Endothelial cell of umbilical vein (primary cell): ENCODE results near the gene C1RL. TPM values are rescaled to one million over a fixed set of nuclear protein-coding genes. Genes with fewer than 3 reads are reported as not detected.

ENCODE experiments used
- BruUV-seq: library from RNA; stranded (reverse); fragments of 400-500 nt; replicated peaks from 2 replicates; lab custom pipeline; 2021; lab: Mats Ljungman, UMichigan
- CTCF ChIA-PET: fragments of 300-600, 350-600 bp; sonication (Branson Sonifier 250); formaldehyde crosslinking; loops from one replicate; lab custom pipeline; 2021; ENCODE audit warnings: antibody characterized with exemption, inconsistent platforms; lab: Charles Lee
- POLR2A ChIA-PET: fragments of 300-600, 350-600 bp; sonication (Branson Sonifier 250); formaldehyde crosslinking; loops from one replicate; lab custom pipeline; 2021; ENCODE audit warnings: antibody characterized with exemption, inconsistent platforms; lab: Charles Lee
- DNase-seq: peaks from one replicate; pipeline ENCODE4 v3.0.0-alpha.2; 2011; ENCODE audit warnings: low read depth, low spot score
- FAIRE-seq: peaks from 2 replicates; lab custom pipeline; 2011; peaks lifted over from hg19 to GRCh38; lab: Jason Lieb, UNC
- H2AFZ ChIP-seq: 2 replicates; pipeline ENCODE4 v1.6.0; 2012; ENCODE audit warnings: low read depth, low read length, control low read depth, inconsistent platforms
- H3K27ac ChIP-seq: 2 replicates; pipeline ENCODE4 v1.5.1; 2011; ENCODE audit warnings: low read depth, mild to moderate bottlenecking, control low read depth, low read length, moderate library complexity; ENCODE audit not compliant: insufficient read depth
- H3K27me3 ChIP-seq, 2 experiments: 2 replicates each; pipeline versions ENCODE4 v1.6.0 to v1.6.1; 2011; ENCODE audit warnings: low read length in 2 of 2, mixed read lengths in 1 of 2; ENCODE audit not compliant: control insufficient read depth in 2 of 2, insufficient read depth in 2 of 2
- H3K36me3 ChIP-seq, 2 experiments: 2 replicates in 1 of 2; 3 replicates in 1 of 2; pipeline ENCODE4 v1.5.1; 2011; ENCODE audit warnings: low read length in 2 of 2, mild to moderate bottlenecking in 1 of 2, moderate library complexity in 1 of 2; ENCODE audit not compliant: control insufficient read depth in 2 of 2, insufficient read depth in 2 of 2; ENCODE audit errors: extremely low read depth in 1 of 2
- H3K4me1 ChIP-seq: 3 replicates; pipeline ENCODE4 v1.5.1; 2011; ENCODE audit warnings: mild to moderate bottlenecking, low read length; ENCODE audit not compliant: control insufficient read depth, insufficient read depth; ENCODE audit errors: extremely low read depth
- H3K4me2 ChIP-seq: 2 replicates; pipeline ENCODE4 v1.6.1; 2011; ENCODE audit warnings: low read length, control low read depth, mixed read lengths; ENCODE audit not compliant: insufficient read depth
- H3K4me3 ChIP-seq, 3 experiments: fragments of 200-600 bp in 1 of 3; sonication (generic), shearing (Covaris generic) in 1 of 3; replicated peaks in 1 of 3; 2 replicates each; pipeline ENCODE4 v1.5.1; 2011 to 2016; ENCODE audit warnings: control low read depth in 3 of 3, low read length in 3 of 3, mild to moderate bottlenecking in 2 of 3, inconsistent platforms in 1 of 3, low read depth in 1 of 3, moderate library complexity in 1 of 3; ENCODE audit not compliant: insufficient read depth in 1 of 3
- H3K79me2 ChIP-seq: 2 replicates; pipeline ENCODE4 v1.6.0; 2012; ENCODE audit warnings: low read length, inconsistent platforms; ENCODE audit not compliant: control insufficient read depth, insufficient read depth
- H3K9ac ChIP-seq: replicated peaks from 2 replicates; pipeline ENCODE3; 2011; ENCODE audit warnings: low read length, control low read depth; ENCODE audit not compliant: insufficient read depth; ENCODE audit errors: extremely low read depth
- H3K9me1 ChIP-seq: replicated peaks from 3 replicates; pipeline ENCODE4 v1.6.0; 2011; ENCODE audit warnings: mild to moderate bottlenecking, low read length; ENCODE audit not compliant: control insufficient read depth, insufficient read depth; ENCODE audit errors: extremely low read depth
- H3K9me3 ChIP-seq: replicated peaks from 2 replicates; pipeline ENCODE4 v1.5.1; 2012; ENCODE audit warnings: low read length, inconsistent platforms; ENCODE audit not compliant: control insufficient read depth, insufficient read depth
- H4K20me1 ChIP-seq: replicated peaks from 2 replicates; pipeline ENCODE3; 2011; ENCODE audit warnings: mild to moderate bottlenecking, low read length; ENCODE audit not compliant: control insufficient read depth, insufficient read depth; ENCODE audit errors: extremely low read depth
- CTCF ChIP-seq, 2 donors: IDR thresholded peaks; 1 replicate in 1 of 2; 2 replicates in 1 of 2; pipeline ENCODE4 v1.5.1; 2011; ENCODE audit warnings: low read length in 2 of 2, mild to moderate bottlenecking in 2 of 2, moderate library complexity in 2 of 2, control low read depth in 1 of 2, inconsistent platforms in 1 of 2, low read depth in 1 of 2; ENCODE audit not compliant: insufficient read depth in 1 of 2; ENCODE audit errors: extremely low read depth in 1 of 2
- EZH2 ChIP-seq: IDR thresholded peaks from 2 replicates; pipeline ENCODE4 v1.6.1; 2012; ENCODE audit warnings: borderline replicate concordance, low read depth, mild to moderate bottlenecking, moderate library complexity, low read length, inconsistent platforms; ENCODE audit not compliant: severe bottlenecking
- FOS ChIP-seq: IDR thresholded peaks from 2 replicates; pipeline ENCODE4 v1.6.1; 2011; ENCODE audit warnings: mild to moderate bottlenecking, low read length, moderate library complexity, borderline replicate concordance; ENCODE audit not compliant: insufficient read depth
- GATA2 ChIP-seq: IDR thresholded peaks from 2 replicates; pipeline ENCODE4 v1.7.0; 2011; ENCODE audit warnings: low read depth, mild to moderate bottlenecking, moderate library complexity, mixed read lengths, low read length; ENCODE audit not compliant: insufficient read length, insufficient read depth
- JUN ChIP-seq: IDR thresholded peaks from 2 replicates; pipeline ENCODE4 v1.6.1; 2011; ENCODE audit warnings: borderline replicate concordance, low read depth; ENCODE audit not compliant: insufficient read length, insufficient read depth
- MYC ChIP-seq: IDR thresholded peaks from one replicate; pipeline ENCODE4 v1.6.1; 2011; ENCODE audit warnings: mild to moderate bottlenecking, low read depth, low read length
- POLR2A ChIP-seq: IDR thresholded peaks from 2 replicates; pipeline ENCODE4 v1.6.1; 2012; ENCODE audit warnings: low read depth, mild to moderate bottlenecking, control low read depth, low read length
- POLR2AphosphoS5 ChIP-seq: IDR thresholded peaks from 2 replicates; pipeline ENCODE4 v1.6.1; 2012; ENCODE audit warnings: low read depth, mild to moderate bottlenecking, control low read depth, low read length, moderate library complexity; ENCODE audit not compliant: insufficient read depth
- dilution Hi-C: fragments of 300-500 bp; cut with MboI; formaldehyde crosslinking; loops from one replicate; pipeline ENCODE4 v1.15.0; 2019; ENCODE audit warnings: low sequenced_read_pairs; ENCODE audit not compliant: extremely low pct_ligation_motif_present
- intact Hi-C: fragments of 100-400 bp; cut with micrococcal nuclease; formaldehyde crosslinking; loops from one replicate; pipeline ENCODE4 v1.10.0; 2022
- polyA plus RNA-seq, 4 experiments: library from polyadenylated mRNA; depleted of rRNA in 3 of 4; stranded (reverse) in 3 of 4; unstranded in 1 of 4; fragments of >200 nt; gene quantifications; 2 replicates each; pipeline versions ENCODE4 v1.2.1 to v1.2.3, GENCODE V29; 2011 to 2012; ENCODE audit warnings: missing spikeins in 1 of 4
- total RNA-seq: library from RNA; stranded (reverse); gene quantifications from 2 replicates; pipeline ENCODE4 v1.2.3, GENCODE V29; 2021
- TF ChIP-seq, protein P1 (sequence below): IDR thresholded peaks from 2 replicates; pipeline ENCODE4 v1.6.1; 2011; ENCODE audit not compliant: insufficient read depth, insufficient read length

Gene C1RL
- total and polyA plus RNA-seq, 2 donors (not counting 3 experiments of a cell fraction or from before 2014, with no cell fraction given) = 20.9 to 25.0 TPM

DNA sequence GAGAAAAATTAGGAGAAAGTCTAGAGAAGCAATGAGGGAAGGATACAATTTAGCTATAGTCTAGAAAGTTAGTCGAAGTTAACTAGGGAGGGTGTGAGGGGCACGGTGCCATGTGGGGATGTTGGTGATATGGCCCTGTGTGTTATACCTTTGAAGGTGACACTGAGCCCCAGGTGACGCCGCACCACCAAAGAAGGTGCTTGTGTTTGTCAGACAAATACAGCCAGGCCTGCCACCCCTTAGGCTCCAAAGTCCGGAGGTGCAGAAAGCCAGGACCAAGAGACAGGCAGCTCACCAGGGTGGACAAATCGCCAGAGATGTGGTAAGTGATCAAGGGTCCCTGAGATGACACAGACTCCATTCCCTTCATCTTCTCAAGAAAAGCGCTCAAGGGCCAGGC lies 47.4 kb downstream of the C1RL start:
- no peaks in the 10 kb centered on the region for H3K4me1 ChIP-seq
- no peaks in the 10 kb centered on the region for H4K20me1 ChIP-seq
- no peaks in the 10 kb centered on the region for H3K9me3 ChIP-seq
- H3K27ac ChIP-seq = no peak overlapping the region
- H3K9ac ChIP-seq = no peak overlapping the region
- H3K79me2 ChIP-seq = no peaks in the 10 kb centered on the region
- H3K4me2 ChIP-seq = no peak overlapping the region
- H3K4me3 ChIP-seq = no peak overlapping the region
- H2AFZ ChIP-seq = no peak overlapping the region
- intact Hi-C loops (no loop called here), dilution Hi-C loops (no loop called here)
- no peak for DNase-seq
- ChIA-PET POLR2A (no interaction called here), CTCF (interaction anchor here (2.5 to 4.3 kb wide), 2 partner anchors 47 to 52 kb away, joined by 9 to 21 read pairs; partner anchors contain the start of gene C1RL)
- TF ChIP-seq FOS (no peak), EZH2 (no peak), JUN (no peak), CTCF (IDR thresholded peaks at IDR 0.05; ENCODE audit: extremely low read depth in 1 of 2, insufficient read depth in 1 of 2, low read depth in 1 of 2, low read length in 2 of 2) (no peak), GATA2 (no peak), POLR2A (no peak), POLR2AphosphoS5 (no peak), MYC (no peak)
- TF ChIP-seq, protein P1, sequence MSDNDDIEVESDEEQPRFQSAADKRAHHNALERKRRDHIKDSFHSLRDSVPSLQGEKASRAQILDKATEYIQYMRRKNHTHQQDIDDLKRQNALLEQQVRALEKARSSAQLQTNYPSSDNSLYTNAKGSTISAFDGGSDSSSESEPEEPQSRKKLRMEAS = no peak
- no peaks in the 10 kb centered on the region for H3K9me1 ChIP-seq
- BruUV-seq = no TSS peak
- FAIRE-seq = no peak
- H3K27me3 ChIP-seq = peaks cover 20 to 26% of the 10 kb centered on the region in 2 experiments
- H3K36me3 ChIP-seq = no peaks in the 10 kb centered on the region
